GM18511 (cell line): ENCODE data around the gene VPREB3.

Experiments used
- ATAC-seq: cut with Tn5 transposase; IDR thresholded peaks from one replicate; pipeline ENCODE4 v1.9.1; 2021; ENCODE audit warnings: mild to moderate bottlenecking, moderate library complexity; ENCODE audit not compliant: unreplicated experiment

The VPREB3 gene

GRCh38 chr22:23704062-23704461 lies 50.2 kb downstream of the VPREB3 start:
- no peak for ATAC-seq
